ENCODE results near the gene RNF213.

The RNF213 gene

GRCh38 chr17:80425835-80426426 lies 165.3 kb downstream of the RNF213 start:
- Histone ChIP-seq H3K27me3 (ENCODE audit: low read depth, low read length) (no peaks in the 10 kb centered on the region), H3K4me3 (ENCODE audit: low read depth in 1 of 2, low read length in 2 of 2) (no peak overlapping the region), H3K27ac (ENCODE audit: low read length) (no peak overlapping the region), H3K36me3 (ENCODE audit: control insufficient read depth in 1 of 2, insufficient read depth in 2 of 2, low read length in 2 of 2) (peaks cover 0 to 21% of the 10 kb centered on the region in 2 donors), H3K9me3 (ENCODE audit: control insufficient read depth in 1 of 2, low read length in 2 of 2) (no peaks in the 10 kb centered on the region), H3K4me1 (ENCODE audit: control insufficient read depth in 1 of 2, insufficient read depth in 2 of 2, low read length in 2 of 2) (peaks cover 0 to 4% of the 10 kb centered on the region in 2 donors)

- Histone ChIP-seq H3K27ac (ENCODE audit: low read length) (no peak overlapping the region), H3K27me3 (ENCODE audit: low read depth, low read length) (no peaks in the 10 kb centered on the region), H3K9me3 (ENCODE audit: control insufficient read depth in 1 of 2, low read length in 2 of 2) (no peaks in the 10 kb centered on the region), H3K36me3 (ENCODE audit: control insufficient read depth in 1 of 2, insufficient read depth in 2 of 2, low read length in 2 of 2) (peaks cover 0 to 21% of the 10 kb centered on the region in 2 donors), H3K4me3 (ENCODE audit: low read depth in 1 of 2, low read length in 2 of 2) (no peak overlapping the region), H3K4me1 (ENCODE audit: control insufficient read depth in 1 of 2, insufficient read depth in 2 of 2, low read length in 2 of 2) (peaks cover 0 to 4% of the 10 kb centered on the region in 2 donors)
These were observed 166.1 kb downstream of the RNF213 start for GRCh38 chr17:80426671-80427326.

GRCh38 chr17:80427366-80428282 lies 167.0 kb downstream of the RNF213 start:
- Histone ChIP-seq H3K27me3 (ENCODE audit: low read depth, low read length) (no peaks in the 10 kb centered on the region), H3K36me3 (ENCODE audit: control insufficient read depth in 1 of 2, insufficient read depth in 2 of 2, low read length in 2 of 2) (peaks cover 0 to 21% of the 10 kb centered on the region in 2 donors), H3K4me3 (ENCODE audit: low read depth in 1 of 2, low read length in 2 of 2) (no peak overlapping the region), H3K4me1 (ENCODE audit: control insufficient read depth in 1 of 2, insufficient read depth in 2 of 2, low read length in 2 of 2) (peaks cover 0 to 4% of the 10 kb centered on the region in 2 donors), H3K9me3 (ENCODE audit: control insufficient read depth in 1 of 2, low read length in 2 of 2) (no peaks in the 10 kb centered on the region), H3K27ac (ENCODE audit: low read length) (no peak overlapping the region)

GRCh38 chr17:80428363-80428762 lies 167.7 kb downstream of the RNF213 start:
- Histone ChIP-seq H3K27ac (ENCODE audit: low read length) (no peak overlapping the region), H3K27me3 (ENCODE audit: low read depth, low read length) (no peaks in the 10 kb centered on the region), H3K4me1 (ENCODE audit: control insufficient read depth in 1 of 2, insufficient read depth in 2 of 2, low read length in 2 of 2) (peaks cover 0 to 4% of the 10 kb centered on the region in 2 donors), H3K36me3 (ENCODE audit: control insufficient read depth in 1 of 2, insufficient read depth in 2 of 2, low read length in 2 of 2) (peaks cover 0 to 21% of the 10 kb centered on the region in 2 donors), H3K4me3 (ENCODE audit: low read depth in 1 of 2, low read length in 2 of 2) (no peak overlapping the region), H3K9me3 (ENCODE audit: control insufficient read depth in 1 of 2, low read length in 2 of 2) (no peaks in the 10 kb centered on the region)

GRCh38 chr17:80428796-80429195 lies 168.1 kb downstream of the RNF213 start:
- no peaks in the 10 kb centered on the region for H3K27me3 ChIP-seq (ENCODE audit: low read depth, low read length)
- H3K4me1 ChIP-seq (ENCODE audit: control insufficient read depth in 1 of 2, insufficient read depth in 2 of 2, low read length in 2 of 2) = peaks cover 0 to 4% of the 10 kb centered on the region in 2 donors
- no peaks in the 10 kb centered on the region for H3K9me3 ChIP-seq (ENCODE audit: control insufficient read depth in 1 of 2, low read length in 2 of 2)
- no peak overlapping the region for H3K4me3 ChIP-seq (ENCODE audit: low read depth in 1 of 2, low read length in 2 of 2)
- no peak overlapping the region for H3K27ac ChIP-seq (ENCODE audit: low read length)
- H3K36me3 ChIP-seq (ENCODE audit: control insufficient read depth in 1 of 2, insufficient read depth in 2 of 2, low read length in 2 of 2) = peaks cover 0 to 21% of the 10 kb centered on the region in 2 donors

- H3K4me3 ChIP-seq (ENCODE audit: low read depth in 1 of 2, low read length in 2 of 2) = no peak overlapping the region
- H3K27me3 ChIP-seq (ENCODE audit: low read depth, low read length) = no peaks in the 10 kb centered on the region
- no peaks in the 10 kb centered on the region for H3K9me3 ChIP-seq (ENCODE audit: control insufficient read depth in 1 of 2, low read length in 2 of 2)
- peaks cover 0 to 24% of the 10 kb centered on the region in 2 donors for H3K36me3 ChIP-seq (ENCODE audit: control insufficient read depth in 1 of 2, insufficient read depth in 2 of 2, low read length in 2 of 2)
- no peak overlapping the region for H3K27ac ChIP-seq (ENCODE audit: low read length)
- H3K4me1 ChIP-seq (ENCODE audit: control insufficient read depth in 1 of 2, insufficient read depth in 2 of 2, low read length in 2 of 2) = peaks cover 0 to 4% of the 10 kb centered on the region in 2 donors
These were observed 169.0 kb downstream of the RNF213 start for GRCh38 chr17:80429356-80430275.

- H3K27me3 ChIP-seq (ENCODE audit: low read depth, low read length) = no peaks in the 10 kb centered on the region
- H3K27ac ChIP-seq (ENCODE audit: low read length) = no peak overlapping the region
- peaks cover 0 to 24% of the 10 kb centered on the region in 2 donors for H3K36me3 ChIP-seq (ENCODE audit: control insufficient read depth in 1 of 2, insufficient read depth in 2 of 2, low read length in 2 of 2)
- no peaks in the 10 kb centered on the region for H3K9me3 ChIP-seq (ENCODE audit: control insufficient read depth in 1 of 2, low read length in 2 of 2)
- H3K4me1 ChIP-seq (ENCODE audit: control insufficient read depth in 1 of 2, insufficient read depth in 2 of 2, low read length in 2 of 2) = peaks cover 0 to 4% of the 10 kb centered on the region in 2 donors
- no peak overlapping the region for H3K4me3 ChIP-seq (ENCODE audit: low read depth in 1 of 2, low read length in 2 of 2)
These were observed 170.0 kb downstream of the RNF213 start for GRCh38 chr17:80430446-80431245.

- peaks cover 0 to 24% of the 10 kb centered on the region in 2 donors for H3K36me3 ChIP-seq (ENCODE audit: control insufficient read depth in 1 of 2, insufficient read depth in 2 of 2, low read length in 2 of 2)
- no peak overlapping the region for H3K27ac ChIP-seq (ENCODE audit: low read length)
- H3K27me3 ChIP-seq (ENCODE audit: low read depth, low read length) = no peaks in the 10 kb centered on the region
- H3K4me3 ChIP-seq (ENCODE audit: low read depth in 1 of 2, low read length in 2 of 2) = no peak overlapping the region
- peaks cover 0 to 4% of the 10 kb centered on the region in 2 donors for H3K4me1 ChIP-seq (ENCODE audit: control insufficient read depth in 1 of 2, insufficient read depth in 2 of 2, low read length in 2 of 2)
- H3K9me3 ChIP-seq (ENCODE audit: control insufficient read depth in 1 of 2, low read length in 2 of 2) = no peaks in the 10 kb centered on the region
These were observed 170.9 kb downstream of the RNF213 start for GRCh38 chr17:80431246-80432195.

- Histone ChIP-seq H3K36me3 (ENCODE audit: control insufficient read depth in 1 of 2, insufficient read depth in 2 of 2, low read length in 2 of 2) (peaks cover 0 to 31% of the 10 kb centered on the region in 2 donors), H3K4me1 (ENCODE audit: control insufficient read depth in 1 of 2, insufficient read depth in 2 of 2, low read length in 2 of 2) (no peaks in the 10 kb centered on the region), H3K27ac (ENCODE audit: low read length) (no peak overlapping the region), H3K9me3 (ENCODE audit: control insufficient read depth in 1 of 2, low read length in 2 of 2) (no peaks in the 10 kb centered on the region), H3K27me3 (ENCODE audit: low read depth, low read length) (no peaks in the 10 kb centered on the region), H3K4me3 (ENCODE audit: low read depth in 1 of 2, low read length in 2 of 2) (no peak overlapping the region)
These were observed 171.8 kb downstream of the RNF213 start for GRCh38 chr17:80432350-80432955.

All from muscle layer of duodenum (tissue), 2 donors.